ENCODE data around the gene RNF113B.

RNF113B gene

DNA sequence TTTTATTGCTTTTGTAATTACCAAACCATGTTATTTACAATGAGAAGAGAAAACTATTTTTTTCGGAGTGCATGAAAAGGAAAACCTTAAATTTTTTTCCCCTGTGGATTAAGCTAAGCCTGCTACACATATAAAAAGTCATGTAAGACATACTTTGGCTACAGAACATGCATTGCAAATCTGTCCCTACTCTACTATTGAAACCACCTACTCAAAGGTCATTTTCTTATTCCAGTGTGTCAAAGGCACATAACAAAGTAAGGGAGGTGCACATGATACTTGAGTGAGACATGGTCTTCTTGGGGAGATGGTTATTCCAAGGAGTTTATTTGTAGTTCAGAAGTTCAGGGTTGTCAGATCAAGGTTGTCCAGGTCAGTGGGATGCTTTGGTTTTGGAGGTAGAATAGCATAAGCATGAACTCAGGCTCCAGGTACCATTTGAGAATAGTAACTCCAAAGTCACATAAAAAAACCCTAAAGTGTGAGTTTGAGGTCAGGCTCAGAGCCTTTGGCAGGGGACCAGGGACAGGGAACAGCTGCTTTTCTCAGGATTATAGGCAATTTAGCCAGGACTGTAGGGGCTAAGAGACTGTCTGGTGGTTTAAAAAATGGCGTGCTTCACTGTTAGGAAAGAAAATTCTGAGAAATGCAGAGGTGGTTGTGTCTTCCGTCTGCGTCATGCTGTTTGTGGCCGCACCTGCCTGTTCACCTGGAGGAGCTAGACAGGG, 18.7 kb downstream of the RNF113B start:
- no peak for DNase-seq (ENCODE audit: low spot score)
- TF ChIP-seq, protein P1, sequence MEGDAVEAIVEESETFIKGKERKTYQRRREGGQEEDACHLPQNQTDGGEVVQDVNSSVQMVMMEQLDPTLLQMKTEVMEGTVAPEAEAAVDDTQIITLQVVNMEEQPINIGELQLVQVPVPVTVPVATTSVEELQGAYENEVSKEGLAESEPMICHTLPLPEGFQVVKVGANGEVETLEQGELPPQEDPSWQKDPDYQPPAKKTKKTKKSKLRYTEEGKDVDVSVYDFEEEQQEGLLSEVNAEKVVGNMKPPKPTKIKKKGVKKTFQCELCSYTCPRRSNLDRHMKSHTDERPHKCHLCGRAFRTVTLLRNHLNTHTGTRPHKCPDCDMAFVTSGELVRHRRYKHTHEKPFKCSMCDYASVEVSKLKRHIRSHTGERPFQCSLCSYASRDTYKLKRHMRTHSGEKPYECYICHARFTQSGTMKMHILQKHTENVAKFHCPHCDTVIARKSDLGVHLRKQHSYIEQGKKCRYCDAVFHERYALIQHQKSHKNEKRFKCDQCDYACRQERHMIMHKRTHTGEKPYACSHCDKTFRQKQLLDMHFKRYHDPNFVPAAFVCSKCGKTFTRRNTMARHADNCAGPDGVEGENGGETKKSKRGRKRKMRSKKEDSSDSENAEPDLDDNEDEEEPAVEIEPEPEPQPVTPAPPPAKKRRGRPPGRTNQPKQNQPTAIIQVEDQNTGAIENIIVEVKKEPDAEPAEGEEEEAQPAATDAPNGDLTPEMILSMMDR (IDR thresholded peaks at IDR 0.05; ENCODE audit: extremely low read depth, missing control alignments): no peak

DNA sequence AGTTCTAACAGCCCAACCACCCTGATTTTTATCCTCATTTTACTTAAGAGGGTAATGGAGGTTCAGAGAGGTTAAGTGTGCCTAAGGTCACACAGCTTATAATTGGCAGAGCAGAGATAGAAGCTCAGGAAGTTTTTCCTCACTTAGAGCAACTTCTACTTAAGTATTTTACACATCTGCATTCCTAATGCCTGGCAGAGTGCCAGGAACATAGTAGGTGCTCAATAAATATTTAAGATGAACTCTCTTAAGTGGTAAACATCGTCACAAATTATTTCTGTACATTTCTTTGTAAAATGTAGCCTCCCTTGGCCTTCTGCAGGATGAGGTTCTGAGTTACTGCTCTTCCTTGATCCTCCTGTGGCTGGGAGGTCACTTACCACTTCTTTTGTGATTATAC, 19.5 kb downstream of the RNF113B start:
- DNase-seq (ENCODE audit: low spot score): no peak
- TF ChIP-seq, protein P1 (IDR thresholded peaks at IDR 0.05; ENCODE audit: extremely low read depth, missing control alignments): no peak

DNA sequence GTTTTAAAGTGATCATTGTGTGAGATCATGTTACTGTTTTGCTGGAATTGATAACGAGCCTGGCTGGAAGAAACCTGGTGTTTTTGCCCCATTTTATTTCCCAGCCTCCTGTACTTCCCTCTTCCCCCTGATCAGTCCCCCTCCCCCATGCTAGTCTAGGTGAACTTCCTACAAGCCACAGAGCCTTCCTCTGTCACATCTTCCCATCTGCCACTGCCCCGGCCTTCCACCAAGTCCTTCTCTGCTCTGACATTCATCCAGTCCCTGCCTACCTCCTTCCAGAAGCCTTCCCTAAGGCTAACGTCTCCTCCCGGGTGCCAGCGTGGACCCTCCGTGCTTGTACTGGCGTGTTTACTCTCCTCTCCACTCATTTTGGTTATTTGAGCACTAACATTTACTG, 19.9 kb downstream of the RNF113B start:
- TF ChIP-seq, protein P1 (IDR thresholded peaks at IDR 0.05; ENCODE audit: extremely low read depth, missing control alignments): no peak
- DNase-seq (ENCODE audit: low spot score): no peak

DNA sequence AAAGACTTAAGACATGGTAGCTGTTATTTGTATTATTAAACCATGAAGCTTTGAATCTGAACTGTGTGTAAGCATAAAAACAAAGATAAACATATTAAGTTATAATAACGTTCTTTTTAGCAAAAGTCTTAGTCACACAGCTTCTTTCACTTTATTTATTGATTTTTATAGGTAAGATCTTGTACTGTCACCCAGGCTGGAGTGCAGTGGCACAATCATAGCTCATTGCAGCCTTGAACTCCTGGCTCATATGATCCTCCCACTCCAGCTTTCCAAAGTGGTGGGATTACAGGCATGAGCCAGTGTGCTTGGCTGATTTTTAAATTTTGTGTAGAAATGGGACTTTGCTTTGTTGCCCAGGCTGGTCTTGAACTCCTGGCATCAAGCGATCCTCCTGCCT, 20.8 kb downstream of the RNF113B start:
- no peak for DNase-seq (ENCODE audit: low spot score)
- TF ChIP-seq, protein P1 (IDR thresholded peaks at IDR 0.05; ENCODE audit: extremely low read depth, missing control alignments): no peak

DNA sequence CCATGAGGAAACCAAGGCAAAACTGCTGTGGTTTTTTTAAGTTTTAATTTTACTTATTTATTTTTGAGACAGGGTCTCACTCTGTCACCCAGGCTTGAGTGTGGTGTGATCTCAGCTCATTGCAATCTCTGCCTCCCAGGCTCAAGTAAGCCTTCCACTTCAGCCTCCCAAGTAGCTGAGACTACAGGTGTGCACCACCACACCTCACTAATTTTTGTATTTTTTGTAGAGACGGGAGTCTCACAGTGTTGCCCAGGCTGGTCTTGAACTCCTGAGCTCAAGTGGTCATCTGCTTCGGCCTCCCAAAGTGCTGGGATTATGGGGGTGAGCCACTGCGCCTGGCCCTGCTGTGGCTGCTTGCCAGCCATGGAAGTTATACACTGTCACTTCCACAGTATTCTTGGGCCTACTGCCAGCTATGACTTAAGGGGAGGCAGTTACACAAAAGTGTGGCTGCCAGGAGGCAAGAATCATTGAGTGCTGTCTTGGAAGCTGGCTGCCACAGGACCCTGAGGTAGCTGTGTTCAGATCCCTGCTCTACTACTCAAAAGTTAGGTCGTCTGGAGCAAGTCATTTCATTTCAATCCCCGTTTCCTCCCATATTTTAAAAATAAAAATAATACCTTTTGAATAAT, 21.5 kb downstream of the RNF113B start:
- TF ChIP-seq, protein P1 (IDR thresholded peaks at IDR 0.05; ENCODE audit: extremely low read depth, missing control alignments): no peak
- DNase-seq (ENCODE audit: low spot score): no peak

DNA sequence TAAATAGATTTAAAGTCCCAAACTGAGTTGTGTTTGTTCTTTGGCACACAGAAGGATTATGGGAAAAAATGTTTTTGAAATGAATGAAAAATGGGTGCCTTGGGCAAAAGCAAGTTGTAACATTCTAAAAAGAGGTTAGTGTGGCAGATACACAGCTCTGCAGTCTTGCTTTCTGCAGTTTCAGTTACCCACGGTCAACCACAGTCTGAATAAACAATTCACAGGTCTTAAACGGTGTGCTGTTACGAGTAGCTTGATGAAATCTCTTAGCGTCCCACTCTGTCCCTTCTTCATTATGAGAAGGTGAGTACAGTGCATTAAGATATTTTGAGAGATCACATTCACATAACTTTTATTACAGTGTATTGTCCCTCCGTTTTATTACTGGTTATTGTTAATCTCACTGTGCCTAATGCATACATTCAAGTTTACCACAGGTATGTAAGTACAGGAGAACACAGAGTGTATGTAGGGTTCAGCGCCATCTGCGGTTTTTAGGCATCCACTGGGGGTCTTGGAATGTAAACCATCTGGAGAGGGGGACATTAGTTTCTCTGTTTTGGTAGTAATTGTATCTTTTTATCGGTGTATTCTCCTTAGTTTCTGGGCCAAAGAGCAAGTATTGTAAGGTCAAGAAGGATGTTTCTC, 26.1 kb downstream of the RNF113B start:
- no peak for DNase-seq (ENCODE audit: low spot score)

More for the DNA sequence above, 26.1 kb downstream of the RNF113B start:
- TF ChIP-seq, protein P1 (IDR thresholded peaks at IDR 0.05; ENCODE audit: extremely low read depth, missing control alignments): no peak
